Measurements from ENCODE around the gene POLR3B.
"Not testable (repeated sequence)": the region's sequence is repeated elsewhere in the genome, so short reads cannot be mapped to it uniquely, and the experiment has no call there.

POLR3B gene

DNA sequence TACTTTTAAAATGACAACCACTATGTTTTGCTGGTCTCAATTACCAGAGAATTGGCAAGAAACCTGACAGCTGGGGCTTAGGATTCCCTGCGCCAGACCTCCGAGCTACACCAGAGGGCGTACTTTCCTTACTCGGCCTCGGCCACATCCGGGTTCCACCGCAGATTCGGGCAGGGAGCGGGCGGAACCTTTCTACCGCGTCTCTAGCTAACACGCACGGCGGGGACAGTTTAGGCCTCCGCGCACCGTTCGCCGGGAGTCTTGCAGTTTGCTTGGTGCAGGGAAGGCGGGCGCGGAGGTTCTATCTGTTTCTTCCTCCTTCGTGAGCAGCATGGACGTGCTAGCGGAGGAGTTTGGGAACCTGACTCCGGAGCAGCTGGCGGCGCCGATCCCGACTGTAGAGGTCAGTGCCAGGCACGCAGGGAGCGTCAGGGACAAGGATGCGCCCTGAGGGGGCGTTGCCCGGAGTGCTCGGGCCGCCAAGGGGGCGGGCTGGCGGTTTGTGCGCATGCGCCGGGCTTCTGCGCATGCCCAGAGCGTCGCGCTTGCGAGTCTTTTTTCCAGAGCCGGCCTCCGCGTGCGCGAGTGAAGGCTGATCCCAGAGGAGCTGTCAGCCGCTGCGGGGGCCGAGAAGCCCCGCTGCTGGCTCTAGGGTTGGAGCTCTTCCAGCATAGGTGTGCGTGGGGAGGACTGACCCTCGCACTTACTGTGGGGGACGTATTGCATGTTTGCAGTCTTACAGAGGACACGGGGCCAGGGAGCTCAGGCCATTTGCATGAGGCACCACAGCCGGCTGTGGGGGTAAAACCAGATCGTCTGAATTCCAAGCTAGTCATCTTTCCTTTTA lies at the start of gene POLR3B:
POLR3B (plus strand) TSS at position 200 of the 847 bp plus-strand sequence; CDS start at position 332, 132 bp downstream.
- peak; percentile 96 for DNase-seq

DNA sequence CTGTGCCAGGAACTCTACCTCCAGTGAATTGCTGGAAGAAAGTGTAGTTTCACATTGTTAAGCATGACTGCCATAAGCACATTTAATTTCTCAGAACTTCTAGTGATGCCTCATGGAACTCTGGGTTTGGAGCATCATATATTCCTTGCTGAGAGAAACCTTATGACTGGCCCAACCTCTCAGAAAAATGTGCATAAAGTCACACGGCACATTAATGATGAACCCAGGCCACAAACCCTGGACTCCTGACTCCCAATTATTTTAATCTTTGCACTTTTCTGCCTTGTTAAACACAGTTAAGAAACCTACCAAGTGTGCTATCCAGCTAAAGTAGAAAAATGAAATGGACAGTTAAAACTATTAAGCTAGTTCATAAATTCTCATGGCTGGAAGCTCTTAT lies 49.4 kb upstream of the POLR3B start:
- DNase-seq = no peak

GRCh38 chr12:106308611-106309010 lies 48.9 kb upstream of the POLR3B start:
- no peak for DNase-seq

- no peak for DNase-seq
Observed at GRCh38 chr12:106309671-106310505, 47.7 kb upstream of the POLR3B start.

- DNase-seq = no peak
Observed at GRCh38 chr12:106310687-106311086, 46.9 kb upstream of the POLR3B start.

- no peak for DNase-seq
Observed at GRCh38 chr12:106311139-106311538, 46.4 kb upstream of the POLR3B start.

GRCh38 chr12:106313413-106313812 lies 44.1 kb upstream of the POLR3B start:
- not testable (repeated sequence) for DNase-seq

DNA sequence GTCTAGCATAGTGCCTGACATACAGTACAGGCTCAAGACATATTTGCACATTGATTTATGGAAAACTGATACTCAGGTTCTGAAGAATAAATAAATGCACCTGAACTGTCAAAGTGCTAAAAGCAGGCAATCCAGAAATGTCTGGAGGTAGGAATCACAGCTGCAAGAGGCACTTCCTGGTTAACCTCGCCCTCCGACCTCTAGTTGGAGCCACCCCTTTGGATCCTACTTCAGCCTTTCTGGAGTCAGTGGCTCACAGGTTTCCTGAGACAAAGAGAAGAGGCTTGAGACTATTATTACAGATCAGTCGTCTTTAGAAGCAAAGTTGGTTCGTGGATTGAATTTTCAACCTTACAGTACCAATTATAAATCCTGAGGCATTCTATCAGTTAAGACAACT lies 42.0 kb upstream of the POLR3B start:
- no peak for DNase-seq

DNA sequence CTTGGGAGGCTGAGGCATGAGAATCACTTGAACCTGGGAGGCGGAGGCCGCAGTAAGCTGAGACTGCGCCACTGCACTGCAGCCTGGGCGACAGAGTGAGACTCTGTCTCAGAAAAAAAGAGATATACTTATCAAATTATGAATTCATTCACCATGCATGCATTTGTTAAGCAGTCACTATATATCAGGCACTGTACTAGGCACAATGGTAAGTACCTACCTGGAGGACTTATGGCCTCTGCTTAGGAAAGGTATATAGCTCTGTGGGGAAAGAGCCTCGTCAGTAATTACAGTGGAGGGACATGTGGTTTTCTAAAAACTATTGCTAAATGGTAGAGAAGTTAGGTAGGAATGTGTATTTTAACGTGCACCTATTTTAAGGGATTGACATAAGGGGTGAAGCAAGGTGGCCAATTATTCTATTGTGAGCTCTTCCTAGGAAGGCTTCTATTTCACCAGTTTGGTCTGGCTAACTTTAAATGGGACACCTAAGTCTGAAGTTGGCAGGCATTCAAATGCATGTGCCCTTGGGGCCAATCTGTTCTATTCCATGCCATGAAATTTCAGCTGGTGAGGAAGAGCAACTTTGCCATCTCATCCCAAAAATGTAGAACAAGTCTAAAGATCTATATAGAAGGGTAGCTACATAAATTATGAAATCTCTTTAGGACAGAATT lies 40.0 kb upstream of the POLR3B start:
- DNase-seq = no peak

DNA sequence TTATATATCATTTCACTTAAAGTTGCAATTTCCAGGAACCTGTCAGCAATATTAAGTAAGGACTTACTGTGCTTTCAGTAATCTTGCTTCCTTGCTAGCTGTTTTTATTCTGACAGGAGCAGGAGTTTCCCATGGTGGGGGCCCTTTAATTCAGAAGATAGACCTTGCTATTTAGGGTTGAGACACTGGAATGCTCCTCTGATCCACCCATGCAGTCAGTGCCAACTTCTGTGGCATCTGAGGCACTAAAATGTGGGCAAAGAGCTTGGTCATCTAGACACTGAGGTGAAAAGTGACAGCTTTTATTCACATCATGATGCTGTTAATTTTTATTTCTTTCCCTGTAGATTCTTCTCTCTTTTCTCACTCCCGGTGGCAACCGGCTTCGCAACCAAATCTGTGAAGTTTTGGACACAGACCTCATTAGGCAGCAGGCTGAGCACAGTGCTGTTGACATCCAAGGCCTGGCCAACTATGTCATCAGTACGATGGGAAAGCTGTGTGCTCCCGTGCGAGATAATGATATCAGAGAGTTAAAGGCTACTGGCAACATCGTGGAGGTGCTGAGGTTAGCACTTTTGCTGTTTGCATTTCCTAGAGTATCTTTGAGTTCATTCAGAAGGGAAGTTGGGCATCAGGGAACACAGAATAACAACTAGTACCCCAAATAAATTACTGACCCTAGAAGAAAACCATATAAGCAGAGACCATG lies 36.3 kb upstream of the POLR3B start:
- DNase-seq = no peak

DNA sequence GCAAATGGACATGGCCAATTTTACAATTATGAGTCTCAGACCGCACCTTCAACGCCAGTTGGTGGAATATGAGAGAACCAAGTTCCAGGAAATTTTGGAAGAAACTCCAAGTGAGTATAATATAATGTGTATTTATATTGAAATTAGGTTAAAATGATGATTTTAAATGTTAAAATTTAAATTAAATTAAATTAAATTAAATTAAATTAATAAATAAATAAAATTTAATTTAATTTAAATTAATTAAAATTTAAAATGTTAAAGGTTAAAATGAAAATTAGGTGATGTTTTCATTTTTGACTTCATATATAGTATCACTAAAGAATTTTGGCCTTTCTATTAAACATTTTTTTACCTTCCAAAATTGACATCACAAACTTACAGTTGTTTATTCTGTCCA lies 34.0 kb upstream of the POLR3B start:
- DNase-seq = no peak

DNA sequence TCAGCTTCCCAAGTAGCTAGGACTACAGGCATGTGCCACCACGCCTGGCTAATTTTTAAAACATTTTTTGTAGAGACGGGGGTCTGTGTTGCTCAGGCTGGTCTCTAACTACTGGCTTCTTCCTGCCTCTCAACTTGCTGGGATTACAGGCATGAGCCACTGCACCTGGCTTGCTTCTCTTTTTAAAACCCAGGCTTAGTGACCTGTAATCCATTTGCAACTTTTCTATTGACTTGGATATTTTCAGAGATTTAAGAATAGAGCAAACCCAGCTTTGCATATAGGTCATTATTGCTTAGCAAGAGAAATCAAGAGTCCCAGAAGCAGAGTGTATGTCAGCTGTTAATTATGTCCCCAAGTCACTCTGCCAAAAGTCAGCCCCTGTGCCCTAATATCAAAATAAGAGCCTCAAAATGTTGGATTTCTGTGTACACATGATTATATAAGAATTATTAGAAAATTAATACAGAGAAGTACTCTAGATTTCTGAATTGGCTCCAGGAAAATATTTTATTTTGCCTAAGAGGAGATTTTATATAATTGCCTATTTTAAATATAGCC lies 30.2 kb upstream of the POLR3B start:
- no peak for DNase-seq

GRCh38 chr12:106328735-106329134 lies 28.8 kb upstream of the POLR3B start:
- no peak for DNase-seq

- no peak for DNase-seq
Observed at GRCh38 chr12:106329231-106329982, 28.1 kb upstream of the POLR3B start.

GRCh38 chr12:106331599-106331998 lies 25.9 kb upstream of the POLR3B start:
- DNase-seq = no peak

DNA sequence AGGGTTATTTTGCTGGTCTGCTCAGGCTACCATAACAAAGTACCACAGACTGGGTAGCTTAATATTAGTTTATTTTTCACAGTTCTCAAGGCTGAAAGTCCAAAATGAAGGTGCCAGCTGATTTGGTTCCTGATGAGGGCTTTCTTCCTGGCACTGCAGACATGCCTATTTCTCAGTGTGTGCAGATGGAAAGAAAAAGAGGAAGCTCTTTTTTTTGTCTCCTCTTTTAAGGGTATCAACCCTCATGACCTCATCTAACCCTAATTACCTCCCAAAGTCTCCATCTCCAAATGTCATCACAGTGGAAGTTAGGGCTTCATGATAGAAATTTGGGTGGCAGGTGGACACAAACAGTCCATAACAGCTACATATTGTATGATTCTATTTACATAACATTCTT lies 25.0 kb upstream of the POLR3B start:
- DNase-seq = no peak

GRCh38 chr12:106333010-106333409 lies 24.5 kb upstream of the POLR3B start:
- no peak for DNase-seq

- DNase-seq = no peak
Observed at GRCh38 chr12:106333756-106334155, 23.8 kb upstream of the POLR3B start.

GRCh38 chr12:106341086-106341877 lies 16.3 kb upstream of the POLR3B start:
- DNase-seq = no peak

GRCh38 chr12:106342397-106343213 lies 14.9 kb upstream of the POLR3B start:
- no peak for DNase-seq

Measured in stimulated activated CD8-positive, alpha-beta memory T cell treated with anti-CD3 and anti-CD28 coated beads, Interleukin-4, amount 100 ng/mL, for 48 hours (primary cell).